H1 (cell line): ENCODE measurements around the gene CRHR2. TPM values are rescaled to one million over a fixed set of nuclear protein-coding genes. Genes with fewer than 3 reads are reported as not detected.

Source experiments
- CTCF ChIA-PET: fragments of 300-600 bp; sonication (Branson Sonifier 250); formaldehyde crosslinking; loops from one replicate; lab custom pipeline; 2021; ENCODE audit not compliant: partially characterized antibody; lab: Charles Lee
- POLR2A ChIA-PET: fragments of 300-600 bp; sonication (Branson Sonifier 250); formaldehyde crosslinking; loops from one replicate; lab custom pipeline; 2021; ENCODE audit warnings: inconsistent platforms; ENCODE audit not compliant: partially characterized antibody; lab: Charles Lee
- DNase-seq, 2 experiments: peaks; one replicate each; pipeline versions ENCODE4 v3.0.0 to v3.0.0-alpha.2; 2010 to 2022; ENCODE audit warnings: low spot score in 2 of 2, low read depth in 1 of 2, mixed read lengths in 1 of 2
- FAIRE-seq: peaks from 2 replicates; lab custom pipeline; 2011; peaks lifted over from hg19 to GRCh38; lab: Jason Lieb, UNC
- H2AFZ ChIP-seq: 2 replicates; pipeline ENCODE4 v1.8.1; 2012; ENCODE audit warnings: low read length, inconsistent platforms
- H2AK5ac ChIP-seq: 2 replicates; pipeline ENCODE4 v1.6.1; 2013; ENCODE audit warnings: low read depth, low read length
- H2BK120ac ChIP-seq: replicated peaks from 2 replicates; pipeline ENCODE3; 2013; ENCODE audit warnings: low read depth, low read length, inconsistent platforms
- H2BK12ac ChIP-seq: 2 replicates; pipeline ENCODE4 v1.6.1; 2013; ENCODE audit warnings: low read depth, low read length
- H2BK15ac ChIP-seq: 2 replicates; pipeline ENCODE4 v1.6.1; 2013; ENCODE audit warnings: low read length
- H2BK20ac ChIP-seq: 2 replicates; pipeline ENCODE4 v1.6.1; 2013; ENCODE audit warnings: low read length
- H2BK5ac ChIP-seq: 2 replicates; pipeline ENCODE4 v1.6.1; 2013; ENCODE audit warnings: low read depth, low read length
- H3K14ac ChIP-seq: 2 replicates; pipeline ENCODE4 v1.6.1; 2013; ENCODE audit warnings: inconsistent platforms; ENCODE audit not compliant: insufficient read length
- H3K18ac ChIP-seq: 2 replicates; pipeline ENCODE4 v1.6.1; 2013; ENCODE audit warnings: low read length; ENCODE audit errors: extremely low read depth
- H3K23ac ChIP-seq: 2 replicates; pipeline ENCODE4 v1.6.1; 2013; ENCODE audit warnings: inconsistent platforms; ENCODE audit not compliant: insufficient read length
- H3K23me2 ChIP-seq: 2 replicates; pipeline ENCODE4 v1.6.1; 2013; ENCODE audit warnings: low read depth, low read length
- H3K27ac ChIP-seq: 2 replicates; pipeline ENCODE4 v1.6.1; 2011; ENCODE audit warnings: low read depth, low read length, inconsistent platforms
- H3K27me3 ChIP-seq, 4 experiments: replicated peaks in 1 of 4; 1 replicate in 1 of 4; 2 replicates in 3 of 4; pipeline versions ENCODE4 v1.6.1 to v1.8.1; 2011 to 2013; ENCODE audit warnings: low read length in 3 of 4, mild to moderate bottlenecking in 3 of 4, inconsistent platforms in 2 of 4, mixed read lengths in 2 of 4, moderate library complexity in 1 of 4; ENCODE audit not compliant: control insufficient read depth in 3 of 4, insufficient read depth in 3 of 4; ENCODE audit errors: extremely low read depth in 1 of 4
- H3K36me3 ChIP-seq, 4 experiments: 2 replicates each; pipeline versions ENCODE4 v1.6.1 to v1.8.1; 2011 to 2013; ENCODE audit warnings: mild to moderate bottlenecking in 4 of 4, low read length in 3 of 4, moderate library complexity in 2 of 4, control low read depth in 1 of 4, inconsistent platforms in 1 of 4; ENCODE audit not compliant: insufficient read depth in 4 of 4, control insufficient read depth in 2 of 4
- H3K4ac ChIP-seq: replicated peaks from 2 replicates; pipeline ENCODE3; 2013; ENCODE audit warnings: low read length, low read depth, mixed read lengths, inconsistent platforms; ENCODE audit not compliant: insufficient read length
- H3K4me1 ChIP-seq, 4 experiments: replicated peaks in 1 of 4; 1 replicate in 1 of 4; 2 replicates in 3 of 4; pipeline versions ENCODE4 v1.6.1 to v1.8.1; 2011 to 2013; ENCODE audit warnings: low read length in 3 of 4, inconsistent platforms in 2 of 4, mixed read lengths in 1 of 4; ENCODE audit not compliant: insufficient read depth in 4 of 4, control insufficient read depth in 3 of 4
- H3K4me2 ChIP-seq, 2 experiments: 2 replicates each; pipeline versions ENCODE4 v1.6.1 to v1.8.1; 2011 to 2013; ENCODE audit warnings: low read depth in 2 of 2, low read length in 2 of 2, control low read depth in 1 of 2, inconsistent platforms in 1 of 2, mild to moderate bottlenecking in 1 of 2; ENCODE audit not compliant: insufficient read depth in 1 of 2
- H3K4me3 ChIP-seq, 4 experiments: fragments of 200-600, 300-600 bp in 1 of 4; sonication (generic), shearing (Covaris generic), sonication (Bioruptor Twin) in 1 of 4; 2 replicates each; pipeline versions ENCODE4 v1.5.1 to v1.8.1; 2011 to 2016; ENCODE audit warnings: low read length in 4 of 4, low read depth in 3 of 4, control low read depth in 2 of 4, inconsistent platforms in 2 of 4, mild to moderate bottlenecking in 2 of 4, mixed read lengths in 1 of 4, moderate library complexity in 1 of 4; ENCODE audit not compliant: insufficient read depth in 2 of 4; ENCODE audit errors: extremely low read depth in 1 of 4
- H3K56ac ChIP-seq: replicated peaks from 2 replicates; pipeline ENCODE3; 2013; ENCODE audit warnings: low read depth, mild to moderate bottlenecking, mixed read lengths, low read length, inconsistent platforms; ENCODE audit not compliant: insufficient read length
- H3K79me1 ChIP-seq: 2 replicates; pipeline ENCODE4 v1.6.1; 2013; ENCODE audit warnings: low read depth, low read length, control low read depth
- H3K79me2 ChIP-seq, 2 experiments: 2 replicates each; pipeline versions ENCODE4 v1.6.1 to v1.8.1; 2012 to 2013; ENCODE audit warnings: low read length in 2 of 2, mild to moderate bottlenecking in 2 of 2, inconsistent platforms in 1 of 2; ENCODE audit not compliant: insufficient read depth in 2 of 2, control insufficient read depth in 1 of 2
- H3K9ac ChIP-seq, 4 experiments: replicated peaks in 1 of 4; 1 replicate in 1 of 4; 2 replicates in 3 of 4; pipeline versions ENCODE4 v1.6.1 to v1.8.1; 2011 to 2013; ENCODE audit warnings: low read depth in 3 of 4, low read length in 3 of 4, control low read depth in 2 of 4, mild to moderate bottlenecking in 2 of 4, moderate library complexity in 2 of 4, inconsistent platforms in 1 of 4; ENCODE audit errors: extremely low read depth in 1 of 4
- H3K9me3 ChIP-seq, 2 experiments: 2 replicates each; pipeline versions ENCODE4 v1.6.1 to v1.8.1; 2012 to 2013; ENCODE audit warnings: mild to moderate bottlenecking in 2 of 2, moderate library complexity in 2 of 2, control low read depth in 1 of 2, inconsistent platforms in 1 of 2, low read depth in 1 of 2, low read length in 1 of 2, mixed read lengths in 1 of 2; ENCODE audit not compliant: insufficient read depth in 2 of 2
- H4K20me1 ChIP-seq, 2 experiments: replicated peaks in 1 of 2; 2 replicates each; pipeline versions ENCODE3 to v1.8.1; 2011 to 2013; ENCODE audit warnings: inconsistent platforms in 2 of 2, low read length in 2 of 2, mild to moderate bottlenecking in 1 of 2; ENCODE audit not compliant: insufficient read depth in 2 of 2, control insufficient read depth in 1 of 2
- H4K5ac ChIP-seq: 2 replicates; pipeline ENCODE4 v1.6.1; 2013; ENCODE audit warnings: low read length, low read depth, mixed read lengths, inconsistent platforms; ENCODE audit not compliant: insufficient read length
- H4K8ac ChIP-seq: 2 replicates; pipeline ENCODE4 v1.8.0; 2013; ENCODE audit warnings: mild to moderate bottlenecking, moderate library complexity, low read length, inconsistent platforms; ENCODE audit not compliant: insufficient read depth; ENCODE audit errors: extremely low read depth
- H4K91ac ChIP-seq: replicated peaks from 2 replicates; pipeline ENCODE3; 2013; ENCODE audit warnings: low read length, mixed read lengths, inconsistent platforms; ENCODE audit not compliant: insufficient read length
- CEBPB ChIP-seq: IDR thresholded peaks from 2 replicates; pipeline ENCODE4 v1.6.1; 2012; ENCODE audit warnings: low read depth, low read length
- CTCF ChIP-seq, 3 experiments: IDR thresholded peaks; 1 replicate in 2 of 3; 2 replicates in 1 of 3; pipeline versions ENCODE4 v1.5.1 to v1.6.1; 2011; ENCODE audit warnings: low read length in 3 of 3, mild to moderate bottlenecking in 3 of 3, inconsistent platforms in 2 of 3, low read depth in 1 of 3, moderate library complexity in 1 of 3; ENCODE audit not compliant: insufficient read depth in 1 of 3; ENCODE audit errors: control extremely low read depth in 1 of 3
- EGR1 ChIP-seq: IDR thresholded peaks from 2 replicates; pipeline ENCODE4 v1.6.1; 2011; ENCODE audit warnings: low read depth, low read length, borderline replicate concordance
- EP300 ChIP-seq, 2 experiments: IDR thresholded peaks; 1 replicate in 1 of 2; 2 replicates in 1 of 2; pipeline ENCODE4 v1.6.1; 2011 to 2012; ENCODE audit warnings: low read depth in 2 of 2, low read length in 2 of 2, mild to moderate bottlenecking in 2 of 2, borderline replicate concordance in 1 of 2, inconsistent platforms in 1 of 2, moderate library complexity in 1 of 2
- JUND ChIP-seq: IDR thresholded peaks from 2 replicates; pipeline ENCODE4 v1.6.1; 2011; ENCODE audit warnings: mild to moderate bottlenecking, improper control_type of control experiment, low read length
- RAD21 ChIP-seq, 2 experiments: IDR thresholded peaks in 1 of 2; conservative IDR thresholded peaks in 1 of 2; 2 replicates each; pipeline ENCODE4 v1.6.1; 2011; ENCODE audit warnings: low read depth in 2 of 2, low read length in 2 of 2, improper control_type of control experiment in 1 of 2, inconsistent platforms in 1 of 2, mild to moderate bottlenecking in 1 of 2, moderate library complexity in 1 of 2
- SP1 ChIP-seq: IDR thresholded peaks from 2 replicates; pipeline ENCODE4 v1.6.1; 2011; ENCODE audit warnings: low read depth, low read length
- TBP ChIP-seq: IDR thresholded peaks from 2 replicates; pipeline ENCODE4 v1.6.1; 2011; ENCODE audit warnings: low read depth, low read length, improper control_type of control experiment
- TEAD4 ChIP-seq: IDR thresholded peaks from 2 replicates; pipeline ENCODE4 v1.6.1; 2012; ENCODE audit warnings: low read depth, low read length, inconsistent platforms, mixed read lengths
- WGBS, 2 experiments: shearing (Covaris generic) in 1 of 2; methylation state at CpG; one replicate each; pipeline versions ENCODE4 v1.1.6 to v1.1.7; 2013 to 2015; ENCODE audit warnings: low lambda C conversion rate in 2 of 2, mixed read lengths in 2 of 2, inconsistent platforms in 1 of 2, low coverage in 1 of 2, missing lambda C conversion rate in 1 of 2; ENCODE audit not compliant: insufficient replicate concordance in 2 of 2, insufficient coverage in 1 of 2, insufficient read length in 1 of 2; ENCODE audit errors: extremely low coverage in 1 of 2, missing lambda C conversion rate in 1 of 2; 5-methylcytosine and 5-hydroxymethylcytosine counted together
- polyA plus RNA-seq, 7 experiments: library from polyadenylated mRNA; depleted of rRNA in 3 of 7; stranded (reverse) in 5 of 7; unstranded in 2 of 7; fragments of >200 nt in 5 of 7; fragments of 200-250 nt in 2 of 7; gene quantifications; 1 replicate in 5 of 7; 2 replicates in 1 of 7; 4 replicates in 1 of 7; pipeline versions ENCODE4 v1.2.1 to v1.2.3, GENCODE V29; 2011 to 2013; ENCODE audit warnings: missing spikeins in 2 of 7, mixed read lengths in 2 of 7
- total RNA-seq: library from RNA; stranded (reverse); fragmentation: NEBNext Ultra II Directional; extraction: Animal tissue kit (Norgen Biotek cat#: 25700); gene quantifications from 2 replicates; pipeline ENCODE4 v1.2.1, GENCODE V29; 2021

CRHR2 gene
- total and polyA plus RNA-seq, 2 of the 8 experiments (the other 6 are each of a cell fraction or from before 2014, with no cell fraction given) = 0.37 to 1.3 TPM

DNA sequence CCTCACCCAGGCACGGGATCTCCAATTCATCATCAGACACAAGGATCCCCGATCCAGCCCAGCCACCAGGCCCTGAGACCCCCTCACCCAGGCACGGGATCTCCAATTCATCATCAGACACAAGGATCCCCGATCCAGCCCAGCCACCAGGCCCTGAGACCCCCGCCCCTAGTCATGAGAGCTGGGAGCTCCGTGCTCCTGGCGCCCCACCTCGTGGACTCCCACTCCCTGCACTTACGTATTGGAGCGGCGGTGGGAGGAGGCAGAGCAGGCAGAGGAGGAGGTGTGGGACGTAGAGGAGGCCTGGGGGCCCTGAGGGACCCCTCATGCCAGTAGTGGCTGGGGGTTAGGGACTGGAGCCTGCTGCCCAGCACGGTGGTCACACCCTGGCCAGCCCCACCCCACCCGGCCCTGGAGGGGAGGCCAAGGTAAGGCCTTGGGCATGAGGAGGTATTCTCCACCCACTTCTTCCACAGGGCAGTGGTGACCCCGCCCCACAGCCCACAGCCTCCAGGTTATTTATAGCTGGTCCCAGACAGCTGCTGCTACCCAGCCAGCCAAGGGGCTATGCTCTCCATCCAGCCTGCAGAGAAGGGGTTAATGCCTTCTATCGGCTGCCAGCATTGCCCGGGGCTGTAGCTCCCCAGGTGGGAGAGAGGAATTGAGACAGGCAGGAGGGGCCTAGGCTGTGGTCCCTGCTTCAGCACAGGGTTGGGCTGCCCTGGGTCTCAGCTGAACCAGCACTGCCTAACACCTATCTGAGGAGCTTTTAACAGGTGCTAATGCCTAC lies 17.6 kb upstream of the CRHR2 start:
- no peak overlapping the region for H3K56ac ChIP-seq
- H3K79me2 ChIP-seq = no peaks in the 10 kb centered on the region
- no peak overlapping the region for H2BK120ac ChIP-seq
- no peaks in the 10 kb centered on the region for H4K20me1 ChIP-seq
- H4K5ac ChIP-seq = no peak overlapping the region
- no peaks in the 10 kb centered on the region for H3K36me3 ChIP-seq
- H3K4me3 ChIP-seq = no peak overlapping the region
- H3K14ac ChIP-seq = no peak overlapping the region
- no peak overlapping the region for H2BK15ac ChIP-seq
- no peak overlapping the region for H4K91ac ChIP-seq
- H3K27me3 ChIP-seq = no peaks in the 10 kb centered on the region; a peak in 1 of 7 replicates
- peak overlapping the region; percentile 10 to 17; a peak in 2 of 4 replicates for H3K4me2 ChIP-seq
- no peaks in the 10 kb centered on the region; the same call in 1 of the 2 replicates for H3K23me2 ChIP-seq
- no peak for DNase-seq
- H3K79me1 ChIP-seq = no peaks in the 10 kb centered on the region
- TF ChIP-seq CTCF (IDR thresholded peaks at IDR 0.05; ENCODE audit: control extremely low read depth in 1 of 3, insufficient read depth in 1 of 3, low read depth in 1 of 3, low read length in 3 of 3) (peak in 1 of 3 experiments; percentile 4; a peak in 1 of 4 replicates), EGR1 (no peak), RAD21 (IDR thresholded peaks at IDR 0.05 in 1 of 2, conservative IDR thresholded peaks at IDR 0.05 in 1 of 2; ENCODE audit: low read depth in 2 of 2, low read length in 2 of 2) (peak in 1 of 2 experiments; percentile 21; a peak in 1 of 4 replicates), JUND (peak; percentile 40; the same call in 1 of the 2 replicates), TEAD4 (no peak), TBP (peak; percentile 57), CEBPB (no peak), EP300 (IDR thresholded peaks at IDR 0.05; ENCODE audit: borderline replicate concordance in 1 of 2, low read depth in 2 of 2, low read length in 2 of 2) (0 out of 3 replicates have a peak, but pooled peaks of 1 of the 2 experiments have one; percentile 34), SP1 (no peak)
- TF ChIP-seq, all 59 proteins: peak for 5
- H3K4ac ChIP-seq = no peak overlapping the region
- no peaks in the 10 kb centered on the region for H3K9me3 ChIP-seq
- FAIRE-seq = no peak
- H3K9ac ChIP-seq = no peak overlapping the region
- ChIA-PET CTCF (interaction anchor here (0.8 to 9.9 kb wide), 12 partner anchors 8 to 274 kb away, joined by 3 to 162 read pairs (median 5); partner anchors contain the start of gene CRHR2), POLR2A (no interaction called here)
- WGBS, 2 experiments = 69% methylated on average over 16 of the region's 17 CpGs; no CpG with 5 or more reads in 1 of the 2 experiments
- H2BK5ac ChIP-seq = no peak overlapping the region
- H3K18ac ChIP-seq = no peak overlapping the region
- no peak overlapping the region for H3K27ac ChIP-seq
- peaks cover 0 to 21% (median 10%) of the 10 kb centered on the region in 4 experiments; a peak in 6 of 7 replicates for H3K4me1 ChIP-seq
- 0 out of 2 replicates have a peak overlapping the region, but pooled peaks have one; percentile 6 for H4K8ac ChIP-seq
- no peak overlapping the region for H3K23ac ChIP-seq
- H2AK5ac ChIP-seq = no peak overlapping the region
- no peak overlapping the region for H2BK12ac ChIP-seq
- no peak overlapping the region for H2BK20ac ChIP-seq
- H2AFZ ChIP-seq = no peak overlapping the region
